HCT116 (cell line): ENCODE data around the gene HERC6.

Source experiments
- ATF3 ChIP-seq: IDR thresholded peaks from 2 replicates; pipeline ENCODE4 v1.6.1; 2012
- CTCF ChIP-seq, 3 experiments: fragments of 200-600 bp in 1 of 3; sonication (generic) in 1 of 3; IDR thresholded peaks in 2 of 3; conservative IDR thresholded peaks in 1 of 3; 2 replicates each; pipeline ENCODE4 v1.5.1; 2012 to 2017; ENCODE audit warnings: low read depth in 2 of 3, low read length in 2 of 3, antibody characterized with exemption in 1 of 3, borderline replicate concordance in 1 of 3, control low read depth in 1 of 3, mild to moderate bottlenecking in 1 of 3, mixed read lengths in 1 of 3, mixed run types in 1 of 3, moderate library complexity in 1 of 3; ENCODE audit not compliant: insufficient read depth in 1 of 3
- EGR1 ChIP-seq: IDR thresholded peaks from 2 replicates; pipeline ENCODE4 v1.6.1; 2012; ENCODE audit warnings: low read depth
- EZH2 ChIP-seq: fragments of 200-600 bp; sonication (generic); IDR thresholded peaks from 2 replicates; pipeline ENCODE4 v1.6.1; 2017; ENCODE audit warnings: antibody characterized with exemption, mixed run types
- FOSL1 ChIP-seq: IDR thresholded peaks from 2 replicates; pipeline ENCODE4 v1.6.1; 2012; ENCODE audit warnings: low read depth
- MAX ChIP-seq: IDR thresholded peaks from 2 replicates; pipeline ENCODE4 v1.6.1; 2012
- POLR2A ChIP-seq: IDR thresholded peaks from 2 replicates; pipeline ENCODE4 v1.7.0; 2011; ENCODE audit warnings: borderline replicate concordance; ENCODE audit not compliant: insufficient read depth, insufficient read length; ENCODE audit errors: extremely low read depth
- POLR2AphosphoS5 ChIP-seq: IDR thresholded peaks from 2 replicates; pipeline ENCODE4 v1.6.1; 2011; ENCODE audit warnings: mild to moderate bottlenecking, low read depth, low read length, moderate library complexity
- RAD21 ChIP-seq: IDR thresholded peaks from 2 replicates; pipeline ENCODE4 v1.6.1; 2012; ENCODE audit warnings: low read depth, mild to moderate bottlenecking
- REST ChIP-seq: IDR thresholded peaks from 2 replicates; pipeline ENCODE4 v1.6.1; 2012; ENCODE audit warnings: low read depth
- ZBTB33 ChIP-seq: IDR thresholded peaks from 2 replicates; pipeline ENCODE4 v1.6.1; 2011; ENCODE audit warnings: mild to moderate bottlenecking, low read length, moderate library complexity; ENCODE audit not compliant: insufficient replicate concordance; ENCODE audit errors: extremely low read depth
- ZFX ChIP-seq: fragments of 450-650 bp; IDR thresholded peaks from 2 replicates; pipeline ENCODE4 v1.6.1; 2017
- ZNF274 ChIP-seq: fragments of 200-500 bp; sonication (Bioruptor generic); IDR thresholded peaks from 2 replicates; pipeline ENCODE4 v1.6.1; 2014; ENCODE audit warnings: mild to moderate bottlenecking, low read depth, low read length, inconsistent platforms

- TF ChIP-seq CTCF (IDR thresholded peaks at IDR 0.05 in 2 of 3, conservative IDR thresholded peaks at IDR 0.05 in 1 of 3; ENCODE audit: borderline replicate concordance in 1 of 3, insufficient read depth in 1 of 3, low read depth in 2 of 3, low read length in 2 of 3) (no peak), EGR1 (no peak), MAX (no peak), ATF3 (no peak), REST (no peak), ZBTB33 (no peak), POLR2A (no peak), EZH2 (no peak), ZFX (no peak), RAD21 (no peak), POLR2AphosphoS5 (no peak), ZNF274 (no peak), FOSL1 (no peak)
These were observed 88.7 kb downstream of the HERC6 start for GRCh38 chr4:88467392-88467791.
